ENCODE results near the gene WIPF2. TPM values are rescaled to one million over a fixed set of nuclear protein-coding genes. Genes with fewer than 3 reads are reported as not detected.

WIPF2 gene
- total RNA-seq, 2 donors from 2014 or later: 12.6 to 27.0 TPM

DNA sequence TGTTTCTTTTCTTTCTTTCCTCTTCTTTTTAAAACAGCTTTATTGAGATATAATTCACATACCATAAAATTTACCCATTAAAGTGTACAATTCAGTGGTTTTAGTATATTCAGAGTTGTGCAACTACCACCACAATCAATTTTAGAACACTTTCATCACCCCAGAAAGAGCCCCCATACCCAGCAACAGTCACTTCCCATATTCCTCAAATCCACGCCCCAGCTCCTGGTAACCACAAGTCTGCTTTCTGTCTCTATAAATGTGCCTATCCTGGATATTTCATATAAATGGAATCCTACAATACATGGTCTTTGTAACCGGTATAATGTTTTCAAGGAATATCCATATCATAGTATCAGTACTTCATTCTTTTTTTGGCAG, 109.3 kb downstream of the WIPF2 start:
- no peaks in the 10 kb centered on the region for H3K9me3 ChIP-seq
- no peaks in the 10 kb centered on the region for H3K36me3 ChIP-seq
- peaks cover 44% of the 10 kb centered on the region for H3K4me1 ChIP-seq (replicated peaks)
- TF ChIP-seq POLR2A (IDR thresholded peaks at IDR 0.05) (no peak), CTCF (IDR thresholded peaks at IDR 0.05) (no peak), POLR2AphosphoS5 (IDR thresholded peaks at IDR 0.05) (no peak)
- 90% methylated on average over 2 of the region's 2 CpGs for WGBS
- intact Hi-C loops (cut with DNase I): no loop called here
- H3K27ac ChIP-seq: peak overlapping the region in 1 of 2 donors; percentile 26
- no peak overlapping the region for H3K4me3 ChIP-seq
- DNase-seq (ENCODE audit: low spot score): no peak
- H3K27me3 ChIP-seq (replicated peaks; ENCODE audit: insufficient read depth): no peaks in the 10 kb centered on the region

DNA sequence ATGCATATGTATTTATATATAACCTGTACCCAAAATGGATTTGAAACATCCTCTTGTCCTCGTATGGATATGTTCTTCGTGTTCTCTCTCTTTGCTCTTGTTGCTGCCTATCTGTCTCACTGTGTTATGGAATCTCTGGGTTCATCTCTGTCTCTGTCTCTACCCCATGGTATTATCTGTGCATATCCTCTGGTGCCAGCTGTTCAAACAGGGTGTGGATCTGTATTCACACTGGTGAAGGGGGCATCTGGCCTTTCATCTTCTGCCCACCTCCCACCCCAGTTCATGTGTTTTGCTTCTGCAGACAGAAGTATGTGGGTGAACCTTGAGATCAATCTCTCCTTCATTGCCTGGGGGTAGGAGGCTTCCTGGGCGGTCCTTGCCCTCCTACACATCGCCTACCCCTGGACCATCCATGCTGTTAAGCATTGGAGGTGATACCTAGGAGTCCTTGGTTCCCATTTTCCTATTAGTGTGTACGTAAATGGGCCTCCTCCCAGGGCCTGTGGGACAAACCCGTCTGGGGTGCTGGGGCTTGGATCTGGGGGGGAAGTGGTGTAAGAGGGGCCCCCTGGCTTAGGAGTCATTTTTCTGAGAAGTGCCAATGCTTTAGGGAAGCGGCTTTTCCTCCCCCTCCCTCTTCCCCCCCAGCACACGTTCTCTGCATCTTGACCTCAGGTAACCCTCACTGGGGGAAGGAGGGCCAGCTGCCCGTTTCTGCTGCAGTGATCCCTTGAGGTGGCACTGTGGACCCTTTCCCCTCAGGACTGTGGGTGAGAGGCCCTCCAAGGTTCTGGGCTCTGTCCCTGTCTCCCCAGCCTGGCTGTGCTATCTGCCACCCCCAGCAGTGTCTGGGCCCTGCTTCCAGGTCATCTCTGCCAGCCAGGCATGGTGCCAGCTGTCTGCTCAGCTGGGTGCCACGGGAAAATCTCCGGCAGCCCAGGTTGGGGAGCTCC, 111.0 kb downstream of the WIPF2 start:
- peaks cover 42% of the 10 kb centered on the region for H3K4me1 ChIP-seq (replicated peaks)
- 22% methylated on average over 11 of the region's 11 CpGs for WGBS
- intact Hi-C loops (cut with DNase I): no loop called here
- H3K4me3 ChIP-seq: no peak overlapping the region
- TF ChIP-seq POLR2A (IDR thresholded peaks at IDR 0.05) (no peak), CTCF (IDR thresholded peaks at IDR 0.05) (peak in 1 of 4 experiments; percentile 3)
- H3K27me3 ChIP-seq (replicated peaks; ENCODE audit: insufficient read depth): no peaks in the 10 kb centered on the region
- H3K27ac ChIP-seq: peak overlapping the region; percentile 43 to 80
- H3K9me3 ChIP-seq: no peaks in the 10 kb centered on the region
- peak; percentile 71 for DNase-seq (ENCODE audit: low spot score)
- H3K36me3 ChIP-seq: no peaks in the 10 kb centered on the region

GRCh38 chr17:40330850-40331470, 111.9 kb downstream of the WIPF2 start:
- Histone ChIP-seq H3K27ac (peak overlapping the region; percentile 43 to 80), H3K27me3 (replicated peaks; ENCODE audit: insufficient read depth) (no peaks in the 10 kb centered on the region), H3K4me1 (replicated peaks) (peaks cover 42% of the 10 kb centered on the region), H3K4me3 (no peak overlapping the region), H3K36me3 (no peaks in the 10 kb centered on the region), H3K9me3 (no peaks in the 10 kb centered on the region)
- WGBS: 89% methylated on average over 7 of the region's 10 CpGs
- DNase-seq (ENCODE audit: low spot score): no peak
- intact Hi-C loops (cut with DNase I): no loop called here
- TF ChIP-seq POLR2A (IDR thresholded peaks at IDR 0.05) (no peak), CTCF (IDR thresholded peaks at IDR 0.05) (no peak), POLR2AphosphoS5 (IDR thresholded peaks at IDR 0.05) (no peak)

GRCh38 chr17:40331743-40332641, 112.9 kb downstream of the WIPF2 start:
- peaks cover 40% of the 10 kb centered on the region for H3K4me1 ChIP-seq (replicated peaks)
- H3K4me3 ChIP-seq: peak overlapping the region in 1 of 2 donors; percentile 8
- DNase-seq (ENCODE audit: low spot score): peak; percentile 84
- H3K36me3 ChIP-seq: no peaks in the 10 kb centered on the region
- no peaks in the 10 kb centered on the region for H3K9me3 ChIP-seq
- 8% methylated on average over 18 of the region's 22 CpGs for WGBS
- intact Hi-C loops (cut with DNase I): no loop called here
- H3K27ac ChIP-seq: peak overlapping the region; percentile 43 to 80
- TF ChIP-seq CTCF (IDR thresholded peaks at IDR 0.05): no peak
- TF ChIP-seq POLR2AphosphoS5 (IDR thresholded peaks at IDR 0.05): peak; percentile 81
- H3K27me3 ChIP-seq (replicated peaks; ENCODE audit: insufficient read depth): no peaks in the 10 kb centered on the region

Small RNA genes within 50 kb of the gene (microRNA-seq; reads per million reads assigned to microRNA genes)
- gene MIR6867: not detected

Small RNA genes within 50 kb of the gene (small RNA-seq; reads per million reads assigned to genes)
- 0 reads per million in 2 donors for gene MIR6867

Other genes starting within 250 kb of the WIPF2 start
- gene PSMD3, start 238.5 kb upstream of the WIPF2 start, total RNA-seq: 100 to 1,000 TPM in 1 of 2 donors, 10 to 100 TPM in 1; 96.4 to 116 TPM
- gene CSF3, start 203.9 kb upstream of the WIPF2 start, total RNA-seq: 1 to 10 TPM in 1 of 2 donors, under 1 TPM in 1; 0.41 to 2.2 TPM
- 100 to 1,000 TPM in 1 of 2 donors, 10 to 100 TPM in 1; 55.2 to 167 TPM for gene MED24, start 164.9 kb upstream of the WIPF2 start, total RNA-seq
- gene THRA, start 156.3 kb upstream of the WIPF2 start, total RNA-seq: 10 to 100 TPM; 35.2 to 79.8 TPM
- gene NR1D1, start 118.7 kb upstream of the WIPF2 start, total RNA-seq: 10 to 100 TPM; 10.7 to 35.2 TPM
- 100 to 1,000 TPM in 1 of 2 donors, 10 to 100 TPM in 1; 77.0 to 112 TPM for gene MSL1, start 97.3 kb upstream of the WIPF2 start, total RNA-seq
- gene CASC3, start 78.8 kb upstream of the WIPF2 start, total RNA-seq: 10 to 100 TPM; 59.8 to 94.3 TPM
- gene RAPGEFL1, start 41.8 kb upstream of the WIPF2 start, total RNA-seq: 10 to 100 TPM; 14.2 to 25.1 TPM
- gene CDC6, start 68.6 kb downstream of the WIPF2 start, total RNA-seq: 10 to 100 TPM in 1 of 2 donors, 1 to 10 TPM in 1; 2.1 to 10.3 TPM
- gene RARA, start 89.9 kb downstream of the WIPF2 start, total RNA-seq: 10 to 100 TPM; 24.4 to 70.6 TPM
- gene GJD3, start 145.4 kb downstream of the WIPF2 start, total RNA-seq: 1 to 10 TPM in 1 of 2 donors, under 1 TPM in 1; 0.82 to 5.3 TPM
- gene TOP2A, start 198.6 kb downstream of the WIPF2 start, total RNA-seq: 10 to 100 TPM in 1 of 2 donors, 1 to 10 TPM in 1; 3.1 to 15.9 TPM
- gene IGFBP4, start 224.1 kb downstream of the WIPF2 start, total RNA-seq: 100 to 1,000 TPM; 132 to 154 TPM